Upper lobe of left lung (tissue), 6 donors: ENCODE data around the gene SCG3. TPM values are rescaled to one million over a fixed set of nuclear protein-coding genes. Genes with fewer than 3 reads are reported as not detected.

Source experiments
- ATAC-seq, 2 donors: fragments of 200-7000 bp; cut with Tn5 transposase; one replicate each; pipeline ENCODE4 v1.9.1; 2022; ENCODE audit warnings: mild to moderate bottlenecking in 2 of 2, moderate library complexity in 2 of 2; ENCODE audit not compliant: low FRiP score in 2 of 2
- DNase-seq, 2 donors: peaks; one replicate each; pipeline ENCODE4 v3.0.0-alpha.2; 2019 to 2020
- H3K27ac ChIP-seq, 4 donors: fragments of 200-600 bp; sonication (generic); one replicate each; pipeline ENCODE4 v1.5.1; 2016 to 2019
- H3K27me3 ChIP-seq, 4 donors: fragments of 200-600 bp; sonication (generic); one replicate each; pipeline ENCODE4 v1.5.1; 2017 to 2019
- H3K36me3 ChIP-seq, 4 donors: fragments of 200-600 bp; sonication (generic); one replicate each; pipeline ENCODE4 v1.5.1; 2016 to 2019
- H3K4me1 ChIP-seq, 4 donors: fragments of 200-600 bp; sonication (generic); one replicate each; pipeline ENCODE4 v1.5.1; 2018 to 2019
- H3K4me3 ChIP-seq, 4 donors: fragments of 200-600 bp; sonication (generic); one replicate each; pipeline ENCODE4 v1.5.1; 2017 to 2019; ENCODE audit warnings: mild to moderate bottlenecking in 2 of 4, moderate library complexity in 1 of 4
- H3K9me3 ChIP-seq, 4 donors: fragments of 200-600 bp; sonication (generic); one replicate each; pipeline ENCODE4 v1.5.1; 2018 to 2019
- EP300 ChIP-seq, 4 donors: sonication (generic); formaldehyde crosslinking; IDR thresholded peaks; one replicate each; pipeline ENCODE4 v1.5.1; 2017; ENCODE audit warnings: antibody characterized with exemption in 4 of 4, control low read depth in 2 of 4
- POLR2A ChIP-seq, 4 donors: fragments of 450-650 bp; IDR thresholded peaks; one replicate each; pipeline ENCODE4 v1.5.1; 2016 to 2017; ENCODE audit warnings: antibody characterized with exemption in 4 of 4, mild to moderate bottlenecking in 2 of 4
- POLR2AphosphoS5 ChIP-seq, 2 donors: sonication (generic); formaldehyde crosslinking; IDR thresholded peaks; one replicate each; pipeline ENCODE4 v1.5.1; 2017; ENCODE audit warnings: antibody characterized with exemption in 2 of 2
- WGBS, 2 donors: methylation state at CpG; one replicate each; pipeline ENCODE4 v1.1.5; 2017 to 2018; 5-methylcytosine and 5-hydroxymethylcytosine counted together
- total RNA-seq, 6 donors: library from RNA; depleted of rRNA in 4 of 6; stranded (reverse); fragments of >200 nt in 4 of 6; gene quantifications; one replicate each; pipeline versions ENCODE4 v1.1.0 to v1.2.1, GENCODE V29; 2016 to 2021
- TF ChIP-seq, protein P1 (sequence below), 6 experiments: fragments of 450-650 bp in 4 of 6; fragments of 200-600 bp in 2 of 6; sonication (generic) in 2 of 6; IDR thresholded peaks; one replicate each; pipeline ENCODE4 v1.5.1; 2016 to 2019; ENCODE audit warnings: antibody characterized with exemption in 6 of 6
- donor health status: DM: no; HTN: no; CAD: no; lungs with moderate emphysema.
- donor health status: DM: no; HTN: yes; CAD: no; lungs with severe emphysema.

Gene SCG3
- total RNA-seq, 6 donors from 2014 or later: 0.14 to 0.40 (median 0.27) TPM; not detected in 2

DNA sequence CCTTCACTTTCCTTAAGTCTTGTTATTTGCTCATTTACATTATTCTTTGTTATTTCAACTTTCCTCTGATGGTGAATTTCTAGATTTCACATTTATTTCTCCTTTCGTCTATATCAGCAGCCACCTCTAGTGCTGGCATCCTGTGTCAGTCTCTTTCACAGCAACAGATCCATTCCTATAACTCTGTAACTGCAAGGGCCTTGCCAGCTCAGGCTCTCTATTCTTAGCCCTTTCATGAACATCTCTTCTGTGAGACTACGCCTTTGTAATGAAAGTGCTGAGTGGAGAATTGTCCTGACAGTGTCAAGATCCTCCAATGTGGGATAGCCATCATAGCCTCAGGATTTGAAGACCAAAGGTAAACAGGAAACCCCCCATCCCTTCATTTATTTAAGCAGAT is 3.9 kb upstream of the SCG3 start:
- Histone ChIP-seq H3K4me1 (peaks cover 6 to 10% (median 7%) of the 10 kb centered on the region in 4 donors), H3K4me3 (no peak overlapping the region), H3K27me3 (peaks cover 0 to 4% (median 0%) of the 10 kb centered on the region in 4 donors), H3K27ac (no peak overlapping the region), H3K9me3 (no peaks in the 10 kb centered on the region), H3K36me3 (no peaks in the 10 kb centered on the region)
- TF ChIP-seq, protein P1, sequence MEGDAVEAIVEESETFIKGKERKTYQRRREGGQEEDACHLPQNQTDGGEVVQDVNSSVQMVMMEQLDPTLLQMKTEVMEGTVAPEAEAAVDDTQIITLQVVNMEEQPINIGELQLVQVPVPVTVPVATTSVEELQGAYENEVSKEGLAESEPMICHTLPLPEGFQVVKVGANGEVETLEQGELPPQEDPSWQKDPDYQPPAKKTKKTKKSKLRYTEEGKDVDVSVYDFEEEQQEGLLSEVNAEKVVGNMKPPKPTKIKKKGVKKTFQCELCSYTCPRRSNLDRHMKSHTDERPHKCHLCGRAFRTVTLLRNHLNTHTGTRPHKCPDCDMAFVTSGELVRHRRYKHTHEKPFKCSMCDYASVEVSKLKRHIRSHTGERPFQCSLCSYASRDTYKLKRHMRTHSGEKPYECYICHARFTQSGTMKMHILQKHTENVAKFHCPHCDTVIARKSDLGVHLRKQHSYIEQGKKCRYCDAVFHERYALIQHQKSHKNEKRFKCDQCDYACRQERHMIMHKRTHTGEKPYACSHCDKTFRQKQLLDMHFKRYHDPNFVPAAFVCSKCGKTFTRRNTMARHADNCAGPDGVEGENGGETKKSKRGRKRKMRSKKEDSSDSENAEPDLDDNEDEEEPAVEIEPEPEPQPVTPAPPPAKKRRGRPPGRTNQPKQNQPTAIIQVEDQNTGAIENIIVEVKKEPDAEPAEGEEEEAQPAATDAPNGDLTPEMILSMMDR (IDR thresholded peaks at IDR 0.05): no peak
- no peak for TF ChIP-seq POLR2A (IDR thresholded peaks at IDR 0.05)
- TF ChIP-seq POLR2AphosphoS5 (IDR thresholded peaks at IDR 0.05): no peak
- TF ChIP-seq EP300 (IDR thresholded peaks at IDR 0.05): no peak
- DNase-seq: no peak
- ATAC-seq: no peak
- 76 to 88% methylated on average over 2 of the region's 2 CpGs for WGBS, 2 donors

DNA sequence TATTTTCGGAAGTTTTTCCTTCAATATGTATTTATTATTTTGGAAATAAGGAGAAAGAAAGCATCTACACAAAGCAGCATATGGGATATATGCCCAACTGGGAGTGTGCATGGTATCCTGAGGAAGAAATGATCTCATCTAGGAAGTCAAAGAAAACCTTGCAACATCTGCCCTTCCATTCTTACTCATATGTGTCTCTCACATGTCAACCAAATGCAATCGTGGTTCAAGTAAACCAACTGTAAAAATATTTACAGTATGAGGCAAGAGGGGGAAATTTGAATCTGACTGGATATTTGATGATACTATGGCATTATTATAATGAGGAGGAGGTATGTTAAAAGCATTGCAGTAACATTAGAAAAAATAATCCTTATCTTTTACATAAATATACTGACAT is 3.2 kb upstream of the SCG3 start:
- Histone ChIP-seq H3K4me1 (peaks cover 6 to 10% (median 7%) of the 10 kb centered on the region in 4 donors), H3K4me3 (no peak overlapping the region), H3K36me3 (no peaks in the 10 kb centered on the region), H3K27me3 (peaks cover 0 to 4% (median 0%) of the 10 kb centered on the region in 4 donors), H3K9me3 (no peaks in the 10 kb centered on the region), H3K27ac (no peak overlapping the region)
- DNase-seq (no peak), ATAC-seq (no peak)
- WGBS, 2 donors: 48 to 62% methylated on average over 2 of the region's 2 CpGs
- TF ChIP-seq, protein P1 (IDR thresholded peaks at IDR 0.05): no peak
- no peak for TF ChIP-seq POLR2A (IDR thresholded peaks at IDR 0.05)
- TF ChIP-seq EP300 (IDR thresholded peaks at IDR 0.05): no peak
- TF ChIP-seq POLR2AphosphoS5 (IDR thresholded peaks at IDR 0.05): no peak

DNA sequence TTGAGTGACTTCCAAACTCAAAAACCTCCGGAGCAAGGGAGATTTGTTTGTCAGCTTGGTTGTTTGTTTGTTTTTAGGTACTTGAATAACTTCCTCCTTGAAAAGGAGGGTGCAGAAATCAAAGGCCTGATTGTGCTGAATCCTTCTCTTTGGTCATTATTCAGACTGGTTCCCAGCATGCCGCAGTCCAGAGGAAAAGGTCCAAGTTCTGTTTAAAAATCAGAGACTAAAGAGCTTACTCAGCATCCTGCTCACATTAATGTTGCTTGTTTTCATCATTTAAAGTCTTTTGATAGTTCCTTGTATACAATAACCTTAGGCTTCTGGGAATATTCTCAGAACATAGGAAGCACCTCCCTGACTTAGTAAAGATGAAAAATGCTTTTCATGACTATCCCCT is 982 bp upstream of the SCG3 start:
- Histone ChIP-seq H3K27me3 (peaks cover 0 to 4% (median 0%) of the 10 kb centered on the region in 4 donors), H3K36me3 (no peaks in the 10 kb centered on the region), H3K27ac (no peak overlapping the region), H3K9me3 (no peaks in the 10 kb centered on the region), H3K4me1 (peaks cover 6 to 10% (median 7%) of the 10 kb centered on the region in 4 donors), H3K4me3 (no peak overlapping the region)
- TF ChIP-seq, protein P1 (IDR thresholded peaks at IDR 0.05): no peak
- TF ChIP-seq POLR2A (IDR thresholded peaks at IDR 0.05) (no peak), POLR2AphosphoS5 (IDR thresholded peaks at IDR 0.05) (no peak), EP300 (IDR thresholded peaks at IDR 0.05) (no peak)
- no peak for ATAC-seq
- 58 to 60% methylated on average over 2 of the region's 2 CpGs for WGBS, 2 donors
- DNase-seq: no peak

DNA sequence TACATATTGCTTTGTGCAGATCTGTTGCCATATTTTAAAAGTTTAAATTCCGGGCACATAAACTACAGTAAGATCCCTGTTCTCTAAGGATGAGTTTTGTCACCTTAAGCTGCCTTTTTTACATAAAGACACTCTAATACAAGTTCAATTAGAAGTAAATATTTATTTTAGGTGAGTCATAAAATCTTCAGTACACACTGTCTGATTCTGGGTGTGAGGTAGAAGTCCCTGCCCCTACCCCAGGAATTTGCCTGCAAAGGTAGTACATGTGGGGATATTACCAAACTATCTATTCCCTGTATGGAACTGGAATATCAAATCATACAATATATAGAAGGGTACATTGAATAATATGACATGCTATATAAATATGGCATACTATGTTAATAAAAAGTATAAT is 6.3 kb downstream of the SCG3 start:
- 0% methylated on average over 1 of the region's 1 CpG for WGBS, 2 donors
- Histone ChIP-seq H3K36me3 (no peaks in the 10 kb centered on the region), H3K4me1 (no peaks in the 10 kb centered on the region), H3K27ac (no peak overlapping the region), H3K9me3 (no peaks in the 10 kb centered on the region), H3K4me3 (no peak overlapping the region), H3K27me3 (no peaks in the 10 kb centered on the region)
- TF ChIP-seq POLR2AphosphoS5 (IDR thresholded peaks at IDR 0.05) (no peak), POLR2A (IDR thresholded peaks at IDR 0.05) (no peak), EP300 (IDR thresholded peaks at IDR 0.05) (no peak)
- TF ChIP-seq, protein P1 (IDR thresholded peaks at IDR 0.05): no peak
- ATAC-seq (no peak), DNase-seq (no peak)

DNA sequence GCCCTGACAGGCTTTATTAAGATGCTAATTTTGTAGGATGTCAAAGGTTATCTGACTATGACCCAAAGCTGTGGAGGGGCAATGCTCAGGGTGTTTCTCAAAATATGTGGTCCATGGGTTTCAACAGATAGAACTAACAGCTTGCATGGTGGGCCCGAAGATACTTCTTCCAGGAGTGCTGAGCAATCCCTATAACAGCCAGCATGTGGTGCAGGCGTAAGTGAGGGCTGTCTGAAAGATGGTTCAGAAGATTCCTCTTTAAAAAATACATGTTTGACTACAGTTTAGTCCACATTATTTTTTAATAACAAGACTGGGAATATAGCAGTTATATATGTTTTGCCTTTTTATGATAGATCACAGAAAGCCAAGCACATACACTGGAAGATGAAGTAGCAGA is 7.6 kb downstream of the SCG3 start:
- Histone ChIP-seq H3K27me3 (no peaks in the 10 kb centered on the region), H3K4me3 (no peak overlapping the region), H3K9me3 (no peaks in the 10 kb centered on the region), H3K4me1 (no peaks in the 10 kb centered on the region), H3K27ac (no peak overlapping the region), H3K36me3 (no peaks in the 10 kb centered on the region)
- ATAC-seq (no peak), DNase-seq (no peak)
- WGBS, 2 donors: 79 to 82% methylated on average over 2 of the region's 2 CpGs
- TF ChIP-seq EP300 (IDR thresholded peaks at IDR 0.05): no peak
- TF ChIP-seq, protein P1 (IDR thresholded peaks at IDR 0.05): peak in 1 of 6 experiments; percentile 5
